ENCODE results near the gene BICRA. TPM values are rescaled to one million over a fixed set of nuclear protein-coding genes. Genes with fewer than 3 reads are reported as not detected.

BICRA gene
- total and polyA plus RNA-seq, 9 of the 15 experiments (the other 6 are each of a cell fraction or from before 2014, with no cell fraction given): 0.01 to 8.8 (median 1.2) TPM

- TF ChIP-seq TCF7 (IDR thresholded peaks at IDR 0.05; ENCODE audit: borderline replicate concordance) (no peak), SMARCE1 (IDR thresholded peaks at IDR 0.05) (0 out of 2 replicates have a peak, but pooled peaks have one; percentile 15)
Measured at GRCh38 chr19:47600246-47601179, 8.4 kb upstream of the BICRA start (continued).

- BruUV-seq (replicated peaks): no TSS peak
- in situ Hi-C loops (cut with MboI): no loop called here
- FAIRE-seq (no peak), ATAC-seq (no peak), DNase-seq (ENCODE audit: extremely low read depth in 1 of 4, low spot score in 3 of 4) (peak in 2 of 4 experiments; percentile 7 to 26)
- WGBS (ENCODE audit: insufficient coverage, low coverage, missing lambda C conversion rate): 75% methylated on average over 13 of the region's 17 CpGs
- Histone ChIP-seq H3K36me3 (ENCODE audit: control insufficient read depth, insufficient read depth, low read length) (no peaks in the 10 kb centered on the region), H3K4me3 (peak overlapping the region; percentile 50), H3K79me2 (ENCODE audit: control insufficient read depth, insufficient read depth, low read length) (no peaks in the 10 kb centered on the region), H3K27me3 (ENCODE audit: control insufficient read depth in 2 of 2, insufficient read depth in 2 of 2, low read length in 2 of 2) (no peaks in the 10 kb centered on the region), H3K9me1 (ENCODE audit: control insufficient read depth, insufficient read depth, low read length) (no peaks in the 10 kb centered on the region), H3K4me2 (ENCODE audit: insufficient read depth, low read length) (peak overlapping the region; percentile 85), H3K9me3 (replicated peaks; ENCODE audit: control insufficient read depth, insufficient read depth, low read depth, low read length) (no peaks in the 10 kb centered on the region), H3K27ac (ENCODE audit: extremely low read depth, low read depth, low read length) (no peak overlapping the region; the same call in 1 of the 3 replicates), H3K4me1 (replicated peaks in 1 of 2; ENCODE audit: control insufficient read depth in 2 of 2, insufficient read depth in 2 of 2, low read length in 2 of 2) (peaks cover 7 to 14% of the 10 kb centered on the region in 2 experiments; a peak in 4 of 5 replicates), H4K20me1 (replicated peaks; ENCODE audit: control insufficient read depth, insufficient read depth, low read length) (no peaks in the 10 kb centered on the region), H3K9ac (ENCODE audit: insufficient read depth in 1 of 2, low read depth in 2 of 2, low read length in 2 of 2) (peak overlapping the region in 1 of 2 experiments; percentile 84; a peak in 1 of 4 replicates), H2AFZ (ENCODE audit: low read depth, low read length) (peak overlapping the region; percentile 92; the same call in 1 of the 2 replicates)
- ChIA-PET CTCF (ENCODE audit: low intra/inter-chr PET ratio) (no interaction called here), POLR2A (interaction anchor here (0.6 to 1.7 kb wide), 7 partner anchors 9 to 488 kb away, joined by 3 to 5 read pairs (median 4); partner anchors contain the start of gene ZC3H4)
- intact Hi-C loops (cut with micrococcal nuclease): loop anchor here (5.0 to 10.0 kb wide), 3 partner anchors 84 to 157 kb away; partner anchors contain the start of gene NAPA
- TF ChIP-seq ATF7 (IDR thresholded peaks at IDR 0.05) (no peak), KDM1A (IDR thresholded peaks at IDR 0.05) (peak in 1 of 2 experiments; percentile 62; a peak in 1 of 4 replicates), ADNP (tag; IDR thresholded peaks at IDR 0.05) (peak; percentile 25; the same call in 1 of the 2 replicates), NKRF (IDR thresholded peaks at IDR 0.05; ENCODE audit: borderline replicate concordance) (0 out of 2 replicates have a peak, but pooled peaks have one; percentile 6), BCOR (IDR thresholded peaks at IDR 0.05) (peak; percentile 45; the same call in 1 of the 2 replicates), NR0B1 (IDR thresholded peaks at IDR 0.05; ENCODE audit: partially characterized antibody) (no peak), TOE1 (IDR thresholded peaks at IDR 0.05; ENCODE audit: borderline replicate concordance) (0 out of 2 replicates have a peak, but pooled peaks have one; percentile 1), TOE1 (CRISPR knock-in tag; IDR thresholded peaks at IDR 0.05; ENCODE audit: borderline replicate concordance, low read depth) (no peak), THRAP3 (IDR thresholded peaks at IDR 0.05; ENCODE audit: borderline replicate concordance) (0 out of 2 replicates have a peak, but pooled peaks have one; percentile 47), TRIM24 (IDR thresholded peaks at IDR 0.05) (peak in 1 of 2 experiments; percentile 0; a peak in 1 of 4 replicates), HDAC3 (IDR thresholded peaks at IDR 0.05; ENCODE audit: borderline replicate concordance, partially characterized antibody) (no peak)
Measured at GRCh38 chr19:47601180-47601904, 7.6 kb upstream of the BICRA start.

Data from K562 (cell line).